Erythroblast (primary cell): ENCODE results near the gene CTIF.

Source experiments
- GATA1 ChIP-seq: IDR thresholded peaks from 2 replicates; pipeline ENCODE4 v1.6.1; 2011; ENCODE audit warnings: low read depth, mild to moderate bottlenecking, control low read depth, low read length, moderate library complexity
- POLR2A ChIP-seq: IDR thresholded peaks from 2 replicates; pipeline ENCODE4 v1.6.1; 2011; ENCODE audit warnings: mild to moderate bottlenecking, low read length

DNA sequence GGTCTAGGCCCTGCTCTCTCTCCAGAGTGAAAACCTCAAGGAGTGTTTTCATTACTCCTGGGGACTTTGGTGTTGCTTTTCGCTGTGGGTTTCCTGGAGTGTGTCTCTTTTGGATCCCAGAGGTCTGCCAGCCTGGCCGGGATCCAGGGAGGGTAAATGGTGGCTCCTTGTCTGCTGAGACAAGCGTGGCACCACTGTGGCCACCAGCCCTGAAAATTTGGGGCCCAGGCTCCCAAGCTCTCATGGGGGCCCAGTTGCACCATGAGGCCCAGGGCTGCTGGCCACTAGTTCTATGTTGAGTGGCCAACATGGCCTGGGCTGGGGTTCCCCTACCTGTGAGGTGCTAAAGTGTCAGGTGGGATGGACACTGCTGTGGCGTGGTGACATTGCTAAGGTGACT, 144.8 kb downstream of the CTIF start:
- TF ChIP-seq POLR2A (no peak), GATA1 (no peak)
